Subcutaneous adipose tissue (tissue), 4 donors: ENCODE results near the gene NRP2. TPM values are rescaled to one million over a fixed set of nuclear protein-coding genes. Genes with fewer than 3 reads are reported as not detected.

Experiments used
- CTCF ChIP-seq: fragments of 450-650 bp; IDR thresholded peaks from one replicate; pipeline ENCODE4 v1.5.1; 2016; ENCODE audit warnings: low read depth, mild to moderate bottlenecking, control low read depth, antibody characterized with exemption, moderate library complexity
- total RNA-seq, 4 donors: library from RNA; depleted of rRNA; stranded (reverse); fragments of >200 nt; gene quantifications; one replicate each; pipeline ENCODE4 v1.1.0, GENCODE V29; 2016

The NRP2 gene
- total RNA-seq, 4 donors from 2014 or later: 29.2 to 70.9 (median 56.1) TPM

- TF ChIP-seq CTCF: no peak
Observed at GRCh38 chr2:205675861-205676516, 6.3 kb upstream of the NRP2 start.

GRCh38 chr2:205678541-205679142, 3.7 kb upstream of the NRP2 start:
- TF ChIP-seq CTCF: no peak

- no peak for TF ChIP-seq CTCF
Observed at GRCh38 chr2:205679410-205680009, 2.8 kb upstream of the NRP2 start.

- TF ChIP-seq CTCF: no peak
Observed at GRCh38 chr2:205680067-205680466, 2.2 kb upstream of the NRP2 start.

GRCh38 chr2:205680903-205681302, 1.4 kb upstream of the NRP2 start:
- TF ChIP-seq CTCF: no peak

- TF ChIP-seq CTCF: no peak
Observed at GRCh38 chr2:205681401-205682238, 681 bp upstream of the NRP2 start.
